Sciatic nerve (tissue), 2 donors: ENCODE results near the gene JCAD. TPM values are rescaled to one million over a fixed set of nuclear protein-coding genes. Genes with fewer than 3 reads are reported as not detected.
"Not testable (repeated sequence)": the region's sequence is repeated elsewhere in the genome, so short reads cannot be mapped to it uniquely, and the experiment has no call there.

Source experiments
- ATAC-seq: fragments of 200-7000 bp; cut with Tn5 transposase; one replicate; pipeline ENCODE4 v1.9.1; 2020; ENCODE audit warnings: mild to moderate bottlenecking, moderate library complexity
- DNase-seq: peaks from one replicate; pipeline ENCODE4 v3.0.0-alpha.2; 2020; ENCODE audit warnings: low spot score
- intact Hi-C: fragments of 100-400 bp; cut with DNase I; formaldehyde crosslinking; loops from one replicate; pipeline ENCODE4 v1.14.2; 2022
- total RNA-seq: library from RNA; stranded (reverse); fragmentation: NEBNext Ultra II Directional; extraction: Animal tissue kit (Norgen Biotek cat#: 25700); gene quantifications from one replicate; pipeline ENCODE4 v1.2.1, GENCODE V29; 2021
- donor health status: DM: no; HTN: no; CAD: no.
- donor health status: DM: no; HTN: no; CAD: no.

The JCAD gene
- 83.5 TPM for total RNA-seq

GRCh38 chr10:30059209-30060107 is at the start of gene JCAD:
JCAD (minus strand) TSS chr10:30059586; CDS start chr10:30047812, 11,774 bp downstream.
- DNase-seq (peak; percentile 90), ATAC-seq (peak; percentile 85)
- intact Hi-C loops: no loop called here

DNA sequence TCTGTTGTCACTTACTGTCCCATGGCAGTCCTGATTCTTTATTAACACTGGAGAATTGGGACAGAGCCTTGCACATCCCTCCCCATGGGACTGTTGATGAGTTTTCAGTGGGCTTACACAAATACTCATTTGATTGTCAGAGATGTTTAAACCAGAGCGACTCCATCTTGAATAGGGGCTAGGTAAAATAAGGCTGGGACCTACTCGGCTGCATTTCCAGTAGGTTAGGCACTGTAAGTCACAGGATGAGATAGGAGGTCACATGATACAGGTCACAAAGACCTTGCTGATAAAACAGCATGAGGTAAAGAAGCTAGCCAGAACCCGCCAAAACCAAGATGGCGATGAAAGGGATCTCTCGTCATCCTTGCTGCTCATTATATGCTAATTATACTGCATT is 47.6 kb upstream of the JCAD start:
- intact Hi-C loops: no loop called here
- DNase-seq (no peak), ATAC-seq (no peak)

DNA sequence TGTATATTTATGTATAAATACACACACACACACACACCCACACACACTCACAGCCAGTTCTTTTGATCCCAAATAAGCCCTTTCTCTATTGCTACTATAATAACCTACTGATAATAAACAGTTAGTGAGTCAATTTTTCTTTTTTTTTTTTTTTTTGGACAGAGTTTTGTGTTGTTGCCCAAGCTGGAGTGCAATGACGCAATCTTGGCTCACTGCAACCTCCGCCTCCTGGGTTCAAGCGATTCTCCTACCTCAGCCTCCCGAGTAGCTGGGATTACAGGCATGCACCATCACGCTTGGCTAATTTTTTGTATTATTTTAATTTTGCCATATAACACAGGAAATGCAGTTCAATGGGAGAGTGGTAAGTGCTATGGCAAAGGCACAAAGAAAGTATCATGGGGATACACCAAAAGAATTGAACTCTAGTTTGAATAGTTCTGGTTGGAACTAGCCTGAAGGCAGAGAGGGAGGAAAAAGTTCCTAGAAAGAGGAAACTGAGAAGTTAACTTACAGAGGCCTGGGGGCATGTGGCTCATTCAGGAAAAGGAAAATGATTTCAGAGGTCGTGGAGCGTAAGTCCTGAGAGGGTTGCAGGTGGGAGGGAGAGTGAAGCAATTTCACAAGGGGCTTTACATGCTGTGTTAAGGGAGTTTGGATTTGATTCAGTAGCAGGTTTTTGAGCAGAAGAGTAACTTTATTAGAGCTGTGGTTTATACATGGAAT is 44.4 kb upstream of the JCAD start:
- intact Hi-C loops: loop anchor here (2.0 kb wide), 1 partner anchor 51 kb away; no protein-coding TSS in a partner anchor

DNA sequence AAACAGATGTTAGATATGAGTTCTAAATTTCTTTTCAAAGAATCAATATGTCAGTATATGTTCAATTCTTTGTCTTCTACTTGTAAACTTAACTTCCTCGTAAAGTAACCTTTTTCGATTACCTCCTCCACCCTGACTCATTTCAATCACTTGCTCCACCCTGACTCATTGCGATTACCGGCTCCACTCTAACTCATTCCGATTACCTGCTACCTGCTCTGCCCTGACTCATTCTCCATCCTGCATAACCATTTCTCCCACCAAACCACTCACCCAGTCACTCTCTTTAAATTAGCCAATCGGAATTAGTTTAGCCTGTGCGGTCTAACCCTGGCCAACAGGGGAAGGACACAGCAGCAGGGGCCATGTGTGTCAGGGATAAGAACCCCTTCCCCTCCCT is 40.3 kb upstream of the JCAD start:
- intact Hi-C loops, ATAC-seq, DNase-seq: not testable (repeated sequence)

More for the DNA sequence above, 44.4 kb upstream of the JCAD start:
- ATAC-seq: no peak
- DNase-seq: no peak

DNA sequence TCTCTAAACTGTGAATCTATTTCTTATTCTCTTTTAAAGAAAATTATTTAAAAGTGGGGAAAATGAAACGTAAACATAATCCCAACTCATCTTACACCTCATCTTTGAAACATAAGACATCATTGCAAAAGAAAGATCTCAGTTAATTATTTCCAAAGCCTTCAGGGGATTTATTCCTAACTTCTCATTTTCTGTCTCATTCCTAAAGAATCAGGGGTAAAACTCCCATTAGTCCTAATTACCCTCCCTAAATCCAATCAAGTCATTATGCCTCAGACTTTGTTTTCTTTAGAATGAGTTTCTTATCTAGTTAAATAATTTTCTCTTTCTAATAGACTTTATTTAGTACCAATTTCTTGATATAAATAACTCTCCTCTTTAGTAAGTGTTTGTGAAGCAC is 39.7 kb upstream of the JCAD start:
- DNase-seq (no peak), ATAC-seq (no peak)
- intact Hi-C loops: no loop called here

- intact Hi-C loops: no loop called here
- DNase-seq: no peak
- ATAC-seq: no peak
Measured at GRCh38 chr10:30098629-30099028, 39.2 kb upstream of the JCAD start.

DNA sequence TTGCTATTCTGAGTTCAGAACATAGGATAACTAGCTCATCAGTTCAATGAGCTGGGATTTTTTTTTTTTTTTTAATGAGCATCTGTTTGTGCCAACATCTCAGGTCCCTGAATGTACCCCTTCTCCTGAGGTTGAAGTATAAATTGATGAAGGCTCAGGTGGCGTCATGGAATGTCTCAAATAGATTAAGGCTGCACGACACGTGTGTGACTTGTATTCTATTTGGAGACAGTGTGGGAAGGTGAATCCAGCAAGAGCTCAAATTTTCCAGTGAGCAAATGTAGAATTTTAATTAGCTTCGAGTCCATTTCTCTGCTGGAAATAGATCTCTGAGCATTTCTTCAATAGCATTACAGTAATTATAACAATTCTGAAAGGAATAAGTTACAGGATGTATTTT is 37.2 kb upstream of the JCAD start:
- DNase-seq (no peak), ATAC-seq (no peak)
- intact Hi-C loops: no loop called here

DNA sequence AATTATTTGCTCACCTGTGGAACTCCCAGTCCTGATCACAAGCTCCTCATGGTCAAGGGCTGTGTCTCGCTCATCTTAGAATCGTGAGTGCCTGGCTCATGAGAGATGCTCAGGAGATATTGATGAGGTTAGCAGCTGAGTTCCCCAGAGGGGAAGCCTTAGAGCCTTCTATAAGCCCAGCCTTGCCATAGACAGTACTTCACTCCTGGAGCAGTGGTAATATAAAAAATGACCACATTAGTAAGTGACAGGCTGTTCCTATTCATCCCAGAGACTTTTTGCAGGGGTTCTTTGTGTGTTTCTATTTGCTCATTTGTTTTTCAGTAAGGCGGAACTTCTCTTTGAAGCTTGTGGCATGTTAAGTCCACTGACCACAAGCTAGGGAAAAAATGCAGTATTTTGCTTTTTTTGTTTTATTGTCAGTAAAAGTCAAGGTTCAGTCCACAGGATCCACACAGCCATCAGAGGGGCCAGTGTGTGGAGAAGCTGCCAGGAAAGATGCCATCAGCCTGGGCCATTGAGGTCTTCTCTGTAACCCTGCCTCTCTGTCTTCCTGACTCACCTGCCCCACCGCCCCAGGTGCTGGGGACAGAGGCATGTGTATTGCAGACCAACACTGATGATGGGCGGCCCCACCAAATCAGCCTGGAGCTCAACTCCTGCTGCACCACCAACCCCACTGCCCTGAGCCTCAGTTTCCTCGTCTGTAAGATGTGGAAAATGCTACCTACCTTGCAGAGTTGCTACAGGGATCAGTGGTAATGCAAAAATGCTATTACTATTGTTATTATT is 36.4 kb upstream of the JCAD start:
- intact Hi-C loops: no loop called here
- no peak for DNase-seq
- ATAC-seq: no peak

GRCh38 chr10:30094601-30095000 is 35.2 kb upstream of the JCAD start:
- no peak for ATAC-seq
- intact Hi-C loops: no loop called here
- no peak for DNase-seq

DNA sequence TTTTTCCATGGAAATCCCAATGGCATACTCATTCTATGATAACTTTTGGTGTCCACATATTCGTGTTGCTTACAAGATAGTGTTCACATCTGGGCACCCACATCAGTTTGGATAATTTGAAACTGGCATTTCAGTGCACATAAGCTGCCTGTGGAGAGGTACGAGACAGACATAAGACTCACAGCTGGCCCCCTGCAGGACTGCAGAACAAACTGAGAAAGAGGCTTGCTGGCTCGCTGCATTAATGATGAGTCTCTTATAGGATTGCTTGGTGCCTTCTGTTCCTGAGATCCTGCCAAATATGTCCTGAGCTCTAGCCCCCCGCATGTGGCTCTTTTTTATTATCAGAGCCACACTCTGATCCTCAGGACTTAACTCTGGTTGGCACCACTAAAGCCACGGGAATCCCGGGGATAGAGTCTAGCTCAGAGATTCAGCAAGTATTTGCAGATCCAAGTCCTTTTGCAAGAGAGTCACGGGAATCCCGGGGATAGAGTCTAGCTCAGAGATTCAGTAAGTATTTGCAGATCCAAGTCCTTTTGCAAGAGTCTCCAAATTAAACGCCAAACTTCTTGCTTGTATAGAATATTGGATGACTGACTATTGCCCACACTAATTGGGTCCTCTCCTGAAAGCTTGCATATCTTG is 34.0 kb upstream of the JCAD start:
- intact Hi-C loops: no loop called here
- ATAC-seq (no peak), DNase-seq (no peak)

DNA sequence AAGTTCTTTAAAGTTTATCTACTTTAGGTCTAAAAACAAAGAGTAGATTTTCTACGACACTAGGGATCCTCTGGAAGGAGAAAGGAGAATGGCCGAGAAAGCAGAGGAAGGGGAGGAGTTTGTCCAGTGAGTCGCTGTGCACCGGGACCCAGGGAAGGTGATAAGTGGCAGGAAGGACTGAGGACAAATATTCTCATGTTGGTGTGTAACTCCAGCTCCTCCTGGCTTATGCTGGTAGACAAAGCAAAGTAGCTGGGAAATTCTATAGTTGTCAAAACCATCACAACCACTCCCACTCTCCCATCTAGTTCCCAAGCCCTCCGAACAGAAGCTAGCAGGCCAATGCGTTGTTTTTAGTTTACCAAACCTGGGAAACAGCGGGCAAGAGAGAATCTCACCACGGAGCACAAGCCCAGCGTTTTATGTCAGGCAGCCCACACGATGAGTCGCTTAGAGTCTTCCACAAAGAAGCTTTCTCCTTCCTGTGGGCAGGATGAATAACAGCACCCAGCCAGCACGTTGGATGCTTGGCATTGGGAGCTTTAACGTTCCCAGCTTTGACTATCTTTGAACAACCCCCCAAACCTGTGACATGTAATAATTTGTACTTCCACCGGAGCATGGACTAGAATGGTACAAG is 32.9 kb upstream of the JCAD start:
- DNase-seq (no peak), ATAC-seq (no peak)
- intact Hi-C loops: no loop called here

DNA sequence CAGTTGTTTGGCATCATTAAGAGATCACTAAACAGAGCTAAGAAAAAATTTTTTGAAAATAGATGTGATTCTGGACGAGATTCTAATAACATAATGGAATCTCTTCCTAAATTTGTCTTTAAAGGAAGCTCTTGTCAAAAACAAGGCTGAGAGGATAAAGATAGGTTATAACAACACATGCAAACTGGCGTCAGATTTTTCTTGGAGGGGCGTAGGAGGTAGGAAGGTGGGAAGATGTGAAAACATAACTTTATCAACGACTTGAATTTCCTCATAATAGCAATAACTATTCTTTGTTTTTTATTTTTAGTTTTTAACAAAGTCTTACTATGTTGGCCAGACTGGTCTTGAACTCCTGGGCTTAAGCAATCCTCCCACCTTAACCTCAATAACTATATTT is 31.8 kb upstream of the JCAD start:
- DNase-seq (no peak), ATAC-seq (no peak)
- intact Hi-C loops: loop anchor here (2.0 kb wide), 1 partner anchor 74 kb away; no protein-coding TSS in a partner anchor

GRCh38 chr10:30088178-30088577 is 28.8 kb upstream of the JCAD start:
- ATAC-seq (peak; percentile 76), DNase-seq (no peak)
- intact Hi-C loops: no loop called here

DNA sequence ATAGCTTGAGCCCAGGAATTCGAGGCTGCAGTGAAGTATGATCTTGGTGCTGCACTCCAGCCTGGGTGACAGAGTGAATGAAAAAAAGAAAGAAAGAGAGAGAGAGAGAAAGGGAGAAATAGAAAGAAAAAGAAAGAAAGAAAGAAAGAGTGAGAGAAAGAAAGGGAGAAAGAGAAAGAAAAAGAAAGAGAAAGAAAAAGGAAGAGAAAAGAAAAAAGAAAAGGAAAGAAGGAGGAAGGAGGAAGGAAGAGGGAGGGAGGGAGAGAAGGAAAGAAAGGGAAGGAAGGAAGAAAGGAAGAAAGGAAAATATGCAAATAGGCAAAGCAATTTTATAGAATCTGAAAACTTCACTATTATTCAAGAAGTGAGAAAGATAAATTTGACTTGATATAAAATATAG is 24.5 kb upstream of the JCAD start:
- ATAC-seq: no peak
- intact Hi-C loops: no loop called here
- no peak for DNase-seq

DNA sequence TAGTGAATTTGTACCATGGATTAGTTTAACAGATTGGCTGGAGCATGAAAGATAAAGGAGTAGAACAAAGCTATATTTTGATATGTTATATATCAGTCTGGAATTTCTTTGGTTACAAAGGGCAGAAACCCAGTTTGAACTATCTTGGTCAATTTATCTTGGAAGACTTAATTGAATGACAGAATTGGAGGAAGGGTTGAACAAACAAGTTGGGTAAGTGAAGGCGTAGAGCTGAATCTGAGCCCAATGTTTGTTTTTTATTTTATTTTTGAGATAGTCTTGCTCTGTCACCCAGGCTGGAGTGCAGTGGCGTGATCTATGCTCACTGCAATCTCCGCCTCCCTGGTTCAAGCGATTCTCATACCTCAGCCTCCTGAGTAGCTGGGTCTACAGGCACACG is 21.8 kb upstream of the JCAD start:
- ATAC-seq: no peak
- intact Hi-C loops: no loop called here
- DNase-seq: no peak

- ATAC-seq: no peak
- DNase-seq: no peak
- intact Hi-C loops: no loop called here
Measured at GRCh38 chr10:30080161-30080560, 20.8 kb upstream of the JCAD start.

DNA sequence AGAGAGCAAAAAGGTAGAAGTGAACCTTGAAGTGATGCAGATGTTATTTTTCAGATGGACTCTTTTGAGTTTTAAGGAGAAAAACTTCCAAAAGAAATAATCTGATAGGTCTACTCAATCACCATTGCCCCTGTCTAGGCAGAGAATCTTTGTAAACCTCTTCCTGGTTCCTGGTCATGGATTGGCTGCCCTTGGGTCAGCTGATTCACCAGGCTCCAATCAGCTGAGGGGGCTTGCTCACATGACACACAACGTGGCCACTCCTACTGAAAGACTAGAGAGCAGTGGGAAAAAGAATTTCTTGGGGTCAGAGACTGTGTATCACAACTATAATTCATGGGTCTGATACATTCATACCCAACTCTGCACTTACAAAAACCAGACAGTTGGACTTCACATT is 20.0 kb upstream of the JCAD start:
- intact Hi-C loops: no loop called here
- ATAC-seq (no peak), DNase-seq (no peak)

DNA sequence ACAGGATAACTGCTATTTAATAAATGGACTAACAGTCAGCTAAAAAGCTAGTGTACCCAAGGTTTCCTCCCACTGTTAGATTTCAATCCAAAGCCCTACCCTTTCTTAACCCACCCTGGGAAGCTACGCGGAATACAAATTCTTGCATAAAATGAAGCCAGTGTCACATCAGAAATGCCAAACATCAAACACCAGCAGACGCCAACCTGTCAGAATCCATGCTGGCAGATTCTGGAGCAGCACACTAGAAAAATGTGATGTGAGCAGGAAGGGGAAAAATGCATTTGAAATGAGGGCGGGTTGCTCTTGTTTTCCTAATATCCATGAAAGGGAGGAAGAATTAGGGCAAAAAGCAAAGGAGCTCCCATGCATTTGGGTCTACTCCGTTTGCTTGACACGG is 16.1 kb upstream of the JCAD start:
- ATAC-seq (no peak), DNase-seq (no peak)
- intact Hi-C loops: no loop called here

GRCh38 chr10:30074933-30075332 is 15.5 kb upstream of the JCAD start:
- ATAC-seq (no peak), DNase-seq (no peak)
- intact Hi-C loops: no loop called here
